Measurements from ENCODE around the gene EPHA4.

Gene EPHA4

GRCh38 chr2:221454459-221455105 lies 117.5 kb downstream of the EPHA4 start:
- ATAC-seq (ENCODE audit: low read depth) (no peak), DNase-seq (ENCODE audit: low spot score) (no peak)
- H3K27me3 ChIP-seq (ENCODE audit: insufficient read depth, poor library complexity, severe bottlenecking): no peaks in the 10 kb centered on the region
- H3K27ac ChIP-seq (ENCODE audit: poor library complexity, severe bottlenecking): no peak overlapping the region
- no peaks in the 10 kb centered on the region for H3K36me3 ChIP-seq (ENCODE audit: low read depth)
- H3K4me1 ChIP-seq (ENCODE audit: insufficient read depth, poor library complexity, severe bottlenecking): no peaks in the 10 kb centered on the region
- no peaks in the 10 kb centered on the region for H3K9me3 ChIP-seq (ENCODE audit: severe bottlenecking)
- no peak for TF ChIP-seq CTCF (IDR thresholded peaks at IDR 0.05; ENCODE audit: poor library complexity, severe bottlenecking)
- H3K4me3 ChIP-seq (ENCODE audit: severe bottlenecking): no peak overlapping the region

GRCh38 chr2:221451862-221452788 lies 120.0 kb downstream of the EPHA4 start:
- no peak overlapping the region for H3K27ac ChIP-seq (ENCODE audit: poor library complexity, severe bottlenecking)
- no peak for ATAC-seq (ENCODE audit: low read depth)
- H3K36me3 ChIP-seq (ENCODE audit: low read depth): no peaks in the 10 kb centered on the region
- no peaks in the 10 kb centered on the region for H3K4me1 ChIP-seq (ENCODE audit: insufficient read depth, poor library complexity, severe bottlenecking)
- H3K4me3 ChIP-seq (ENCODE audit: severe bottlenecking): no peak overlapping the region
- DNase-seq (ENCODE audit: low spot score): no peak
- no peaks in the 10 kb centered on the region for H3K27me3 ChIP-seq (ENCODE audit: insufficient read depth, poor library complexity, severe bottlenecking)
- H3K9me3 ChIP-seq (ENCODE audit: severe bottlenecking): no peaks in the 10 kb centered on the region
- no peak for TF ChIP-seq CTCF (IDR thresholded peaks at IDR 0.05; ENCODE audit: poor library complexity, severe bottlenecking)

- no peaks in the 10 kb centered on the region for H3K27me3 ChIP-seq (ENCODE audit: insufficient read depth, poor library complexity, severe bottlenecking)
- no peaks in the 10 kb centered on the region for H3K4me1 ChIP-seq (ENCODE audit: insufficient read depth, poor library complexity, severe bottlenecking)
- no peaks in the 10 kb centered on the region for H3K36me3 ChIP-seq (ENCODE audit: low read depth)
- DNase-seq (ENCODE audit: low spot score): no peak
- H3K27ac ChIP-seq (ENCODE audit: poor library complexity, severe bottlenecking): no peak overlapping the region
- no peak overlapping the region for H3K4me3 ChIP-seq (ENCODE audit: severe bottlenecking)
- no peak for TF ChIP-seq CTCF (IDR thresholded peaks at IDR 0.05; ENCODE audit: poor library complexity, severe bottlenecking)
- no peaks in the 10 kb centered on the region for H3K9me3 ChIP-seq (ENCODE audit: severe bottlenecking)
- no peak for ATAC-seq (ENCODE audit: low read depth)
These were observed 121.8 kb downstream of the EPHA4 start for GRCh38 chr2:221450280-221450679.

- Histone ChIP-seq H3K9me3 (ENCODE audit: severe bottlenecking) (no peaks in the 10 kb centered on the region), H3K27me3 (ENCODE audit: insufficient read depth, poor library complexity, severe bottlenecking) (no peaks in the 10 kb centered on the region), H3K27ac (ENCODE audit: poor library complexity, severe bottlenecking) (no peak overlapping the region), H3K4me3 (ENCODE audit: severe bottlenecking) (no peak overlapping the region), H3K36me3 (ENCODE audit: low read depth) (no peaks in the 10 kb centered on the region), H3K4me1 (ENCODE audit: insufficient read depth, poor library complexity, severe bottlenecking) (no peaks in the 10 kb centered on the region)
- ATAC-seq (ENCODE audit: low read depth): no peak
- no peak for TF ChIP-seq CTCF (IDR thresholded peaks at IDR 0.05; ENCODE audit: poor library complexity, severe bottlenecking)
- no peak for DNase-seq (ENCODE audit: low spot score)
These were observed 122.7 kb downstream of the EPHA4 start for GRCh38 chr2:221449406-221449805.

All from RWPE2 (cell line).